Upper lobe of left lung (tissue), 4 donors: ENCODE results near the gene SEC22A.

ENCODE experiments used
- CTCF ChIP-seq, 6 experiments: fragments of 450-650 bp in 4 of 6; fragments of 200-600 bp in 2 of 6; sonication (generic) in 2 of 6; IDR thresholded peaks; one replicate each; pipeline ENCODE4 v1.5.1; 2016 to 2019; ENCODE audit warnings: antibody characterized with exemption in 6 of 6
- POLR2A ChIP-seq, 4 donors: fragments of 450-650 bp; IDR thresholded peaks; one replicate each; pipeline ENCODE4 v1.5.1; 2016 to 2017; ENCODE audit warnings: antibody characterized with exemption in 4 of 4, mild to moderate bottlenecking in 2 of 4

- TF ChIP-seq CTCF (IDR thresholded peaks at IDR 0.05) = no peak
- TF ChIP-seq POLR2A (IDR thresholded peaks at IDR 0.05) = no peak
Observed at GRCh38 chr3:123168122-123168521, 33.6 kb upstream of the SEC22A start.
